ENCODE results near the gene JDP2. TPM values are rescaled to one million over a fixed set of nuclear protein-coding genes. Genes with fewer than 3 reads are reported as not detected.

Gene JDP2
- total RNA-seq, 2 donors from 2014 or later: 15.7 to 23.1 TPM

- peaks cover 1% of the 10 kb centered on the region for H3K27me3 Mint-ChIP-seq (ENCODE audit: insufficient read depth)
- H3K4me1 Mint-ChIP-seq: peaks cover 4% of the 10 kb centered on the region
- H3K9me3 Mint-ChIP-seq: no peaks in the 10 kb centered on the region
- H3K27ac Mint-ChIP-seq: no peak overlapping the region
- H3K4me3 Mint-ChIP-seq: no peak overlapping the region
- Histone ChIP-seq H3K27ac (ENCODE audit: low read depth, low read length) (no peak overlapping the region), H3K36me3 (ENCODE audit: control insufficient read depth, insufficient read depth, low read length) (no peaks in the 10 kb centered on the region), H3K4me3 (ENCODE audit: low read length) (no peak overlapping the region), H3K27me3 (ENCODE audit: control insufficient read depth, insufficient read depth, low read length, poor library complexity, severe bottlenecking) (no peaks in the 10 kb centered on the region), H3K4me1 (ENCODE audit: control insufficient read depth, insufficient read depth, low read length) (peaks cover 3% of the 10 kb centered on the region), H3K9me3 (ENCODE audit: control insufficient read depth, low read length) (no peaks in the 10 kb centered on the region), H3K9ac (ENCODE audit: extremely low read depth, low read length, poor library complexity, severe bottlenecking) (no peak overlapping the region)
- WGBS, 2 experiments (ENCODE audit: insufficient coverage in 1 of 2, insufficient read length in 1 of 2): 91% methylated on average over 2 of the region's 2 CpGs; no CpG with 5 or more reads in 1 of the 2 experiments
- TF ChIP-seq CTCF (conservative IDR thresholded peaks at IDR 0.05): no peak
- no peaks in the 10 kb centered on the region for H3K36me3 Mint-ChIP-seq (ENCODE audit: low read depth)
- no peak for DNase-seq
Measured at GRCh38 chr14:75413013-75413412, 14.8 kb upstream of the JDP2 start.

GRCh38 chr14:75417674-75418073, 10.1 kb upstream of the JDP2 start:
- WGBS, 2 experiments (ENCODE audit: insufficient coverage in 1 of 2, insufficient read length in 1 of 2): 88 to 91% methylated on average over 1 of the region's 1 CpG

GRCh38 chr14:75418850-75419768, 8.7 kb upstream of the JDP2 start:
- Histone ChIP-seq H3K4me1 (ENCODE audit: control insufficient read depth, insufficient read depth, low read length) (peaks cover 3% of the 10 kb centered on the region), H3K4me3 (ENCODE audit: low read length) (peak overlapping the region; percentile 75), H3K27me3 (ENCODE audit: control insufficient read depth, insufficient read depth, low read length, poor library complexity, severe bottlenecking) (peaks cover 6% of the 10 kb centered on the region), H3K9ac (ENCODE audit: extremely low read depth, low read length, poor library complexity, severe bottlenecking) (no peak overlapping the region), H3K27ac (ENCODE audit: low read depth, low read length) (no peak overlapping the region), H3K9me3 (ENCODE audit: control insufficient read depth, low read length) (no peaks in the 10 kb centered on the region), H3K36me3 (ENCODE audit: control insufficient read depth, insufficient read depth, low read length) (no peaks in the 10 kb centered on the region)
- Mint-ChIP-seq H3K4me1 (peaks cover 18% of the 10 kb centered on the region), H3K9me3 (peaks cover 1% of the 10 kb centered on the region), H3K27ac (peak overlapping the region; percentile 84), H3K4me3 (peak overlapping the region; percentile 59), H3K27me3 (ENCODE audit: insufficient read depth) (peaks cover 4% of the 10 kb centered on the region), H3K36me3 (ENCODE audit: low read depth) (no peaks in the 10 kb centered on the region)
- DNase-seq: peak; percentile 95
- TF ChIP-seq CTCF (conservative IDR thresholded peaks at IDR 0.05): no peak
- WGBS, 2 experiments (ENCODE audit: insufficient coverage in 1 of 2, insufficient read length in 1 of 2): 11 to 26% methylated on average over 8 to 14 of the region's 16 CpGs

More at GRCh38 chr14:75417674-75418073, 10.1 kb upstream of the JDP2 start:
- Mint-ChIP-seq H3K4me1 (peaks cover 18% of the 10 kb centered on the region), H3K27ac (no peak overlapping the region), H3K27me3 (ENCODE audit: insufficient read depth) (peaks cover 1% of the 10 kb centered on the region), H3K36me3 (ENCODE audit: low read depth) (no peaks in the 10 kb centered on the region), H3K9me3 (no peaks in the 10 kb centered on the region), H3K4me3 (no peak overlapping the region)
- Histone ChIP-seq H3K9ac (ENCODE audit: extremely low read depth, low read length, poor library complexity, severe bottlenecking) (no peak overlapping the region), H3K27me3 (ENCODE audit: control insufficient read depth, insufficient read depth, low read length, poor library complexity, severe bottlenecking) (peaks cover 5% of the 10 kb centered on the region), H3K36me3 (ENCODE audit: control insufficient read depth, insufficient read depth, low read length) (no peaks in the 10 kb centered on the region), H3K4me3 (ENCODE audit: low read length) (no peak overlapping the region), H3K27ac (ENCODE audit: low read depth, low read length) (no peak overlapping the region), H3K4me1 (ENCODE audit: control insufficient read depth, insufficient read depth, low read length) (peaks cover 3% of the 10 kb centered on the region), H3K9me3 (ENCODE audit: control insufficient read depth, low read length) (no peaks in the 10 kb centered on the region)
- no peak for DNase-seq
- no peak for TF ChIP-seq CTCF (conservative IDR thresholded peaks at IDR 0.05)

Measured in endodermal cell (in vitro differentiated cells).